Activated naive CD4-positive, alpha-beta T cell (primary cell): Measurements from ENCODE around the gene FNBP1L.

ENCODE experiments used
- DNase-seq, 4 experiments: peaks; one replicate each; lab custom pipeline; 2025; lab: John Stamatoyannopoulos, UW

The FNBP1L gene

GRCh38 chr1:93592551-93592949, 144.6 kb downstream of the FNBP1L start:
- DNase-seq, result no peak

DNA sequence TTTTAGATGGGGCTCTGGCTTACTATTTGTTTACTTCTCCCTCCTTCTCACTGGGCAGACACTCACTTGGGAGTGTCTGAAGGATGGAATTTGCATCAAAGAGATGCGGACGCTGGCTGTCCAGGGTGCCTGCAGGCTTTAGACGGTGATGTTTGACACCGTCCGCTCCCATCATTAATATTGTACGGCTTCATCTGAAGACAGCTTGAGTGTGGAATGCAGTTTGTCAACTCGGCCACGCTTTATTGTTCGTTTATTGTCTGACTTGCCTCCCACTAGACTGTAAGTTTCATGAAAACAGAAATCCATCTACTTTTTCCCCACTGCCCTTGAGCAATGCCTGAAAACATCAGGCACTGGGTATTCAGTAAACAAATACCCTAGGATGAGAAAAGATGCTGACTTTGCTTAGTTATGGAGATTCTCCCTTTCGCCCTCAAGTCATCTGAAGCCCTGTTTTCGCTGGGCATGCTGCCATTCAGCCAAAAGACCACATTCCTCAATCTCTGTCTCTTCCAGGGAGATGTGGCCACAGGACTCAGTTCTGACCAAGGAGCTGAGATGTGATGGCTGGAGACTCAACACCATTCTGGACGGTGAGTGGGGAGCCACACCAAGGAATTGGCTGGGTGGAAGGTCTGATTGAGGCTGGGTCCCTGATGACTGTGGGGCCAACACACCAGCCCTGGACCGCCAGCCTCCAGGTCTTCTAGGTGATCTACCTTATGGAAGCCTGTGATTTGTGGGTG, 146.1 kb downstream of the FNBP1L start:
- no peak for DNase-seq

DNA sequence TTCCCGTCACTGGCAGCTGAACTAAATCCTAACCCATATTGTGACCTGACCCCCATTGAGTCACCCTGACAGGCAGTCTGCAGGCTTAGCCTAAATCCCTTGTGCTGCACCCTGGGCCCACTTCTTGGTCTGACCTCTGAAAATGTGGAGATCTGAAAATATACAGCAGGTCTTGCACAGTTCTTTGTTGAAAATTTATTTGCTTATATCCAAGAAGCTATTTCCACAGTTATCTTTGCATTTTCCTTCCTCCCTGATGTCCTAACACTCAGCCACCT, 146.6 kb downstream of the FNBP1L start:
- DNase-seq, result no peak

DNA sequence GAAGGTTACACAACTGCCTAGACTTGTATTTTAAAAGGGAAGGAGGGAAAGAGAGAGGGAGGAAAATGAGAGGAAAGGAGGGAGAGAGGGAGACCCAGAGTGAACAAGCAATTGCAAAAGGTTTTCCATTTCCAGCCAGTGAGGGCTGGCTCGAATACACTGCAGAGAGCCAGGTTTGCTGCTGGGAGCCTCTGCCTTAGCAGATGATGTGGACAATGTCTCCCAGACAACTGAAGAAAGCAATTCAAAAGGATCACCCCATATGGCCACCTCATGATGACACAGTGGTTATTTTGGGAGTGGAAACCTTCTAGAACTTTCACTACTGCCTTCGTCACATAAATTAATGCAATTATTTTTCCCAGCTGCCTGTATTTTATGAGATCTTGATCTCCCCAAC, 147.3 kb downstream of the FNBP1L start:
- DNase-seq, result no peak

GRCh38 chr1:93595743-93596142, 147.8 kb downstream of the FNBP1L start:
- DNase-seq, result no peak

DNA sequence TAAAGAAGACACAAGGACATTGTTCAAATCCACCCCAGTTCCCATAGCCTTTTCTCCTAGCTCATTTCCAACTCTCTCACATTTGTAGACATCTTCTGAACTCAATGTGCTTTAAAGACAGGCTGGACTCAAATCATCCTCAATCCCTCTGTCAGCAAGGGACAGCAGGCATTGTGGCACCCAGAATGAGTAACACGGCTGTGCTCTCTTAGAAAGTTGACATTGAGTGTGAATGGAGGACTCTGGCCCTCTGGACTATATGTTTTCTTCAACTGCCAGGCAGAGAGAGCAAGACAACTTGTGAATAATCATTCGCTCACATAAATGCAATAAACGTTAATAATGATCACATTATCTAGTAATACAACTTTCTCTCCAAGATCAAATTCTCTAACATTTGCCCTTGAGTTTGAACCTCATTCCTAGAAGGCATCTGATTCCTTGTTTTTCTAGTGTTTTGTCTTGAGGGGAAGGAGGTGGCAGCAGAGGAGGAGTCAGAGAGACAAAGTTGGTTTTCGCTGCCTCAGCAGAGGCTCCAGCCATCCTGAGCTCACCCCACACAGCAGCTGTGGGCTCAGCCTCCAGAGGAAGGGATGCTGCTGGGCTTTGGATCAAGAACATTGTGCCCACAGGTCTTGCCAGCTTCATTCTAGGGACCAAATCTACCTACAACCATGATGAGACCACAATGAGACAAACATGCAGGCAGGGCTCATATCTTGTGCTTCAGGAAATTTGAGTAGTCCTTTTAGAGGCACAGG, 148.6 kb downstream of the FNBP1L start:
- DNase-seq, result no peak

- no peak for DNase-seq
Observed at GRCh38 chr1:93597709-93598108, 149.8 kb downstream of the FNBP1L start.

DNA sequence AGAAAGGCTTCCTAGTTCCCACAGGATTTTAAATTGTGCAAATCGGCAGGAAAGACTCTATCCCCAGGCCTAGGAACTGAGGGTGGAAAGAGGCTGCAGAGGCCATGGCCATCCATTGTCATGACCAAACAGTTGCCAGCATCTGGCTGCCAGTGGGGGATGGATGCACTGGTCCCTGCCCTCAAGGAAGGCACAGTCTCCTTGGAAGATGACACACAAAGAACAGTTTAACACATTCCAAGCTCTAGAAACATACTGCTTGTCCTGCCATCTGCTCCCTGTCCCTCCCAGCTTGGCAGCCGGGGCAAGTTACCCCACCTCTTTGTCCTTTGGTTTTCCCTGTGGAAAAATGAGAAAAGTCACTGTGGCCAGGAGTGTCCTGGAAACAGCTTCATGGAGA, 150.5 kb downstream of the FNBP1L start:
- no peak for DNase-seq

GRCh38 chr1:93598861-93599439, 151.0 kb downstream of the FNBP1L start:
- DNase-seq, result no peak

GRCh38 chr1:93599479-93599878, 151.6 kb downstream of the FNBP1L start:
- DNase-seq, result no peak

DNA sequence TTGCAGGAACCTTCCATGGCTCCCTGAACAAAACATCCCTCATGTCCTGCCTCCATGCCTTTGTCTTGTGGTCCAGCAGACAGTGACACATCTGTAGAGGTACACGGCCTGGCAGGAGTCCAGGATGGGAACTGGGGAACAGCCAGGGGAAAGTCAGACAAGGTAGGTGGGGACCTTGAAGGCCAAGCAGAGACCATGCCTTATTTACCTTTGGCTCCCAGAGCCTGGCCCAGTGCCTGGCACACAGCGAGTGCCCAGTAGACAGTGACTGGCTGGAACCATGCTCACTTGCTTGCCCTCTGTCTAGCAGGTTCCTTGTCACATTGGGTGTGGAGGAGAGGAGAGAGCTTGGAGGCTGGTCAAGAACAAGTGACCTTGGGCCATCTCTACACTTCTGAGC, 152.7 kb downstream of the FNBP1L start:
- DNase-seq, result no peak

GRCh38 chr1:93601686-93602085, 153.8 kb downstream of the FNBP1L start:
- DNase-seq, result no peak

DNA sequence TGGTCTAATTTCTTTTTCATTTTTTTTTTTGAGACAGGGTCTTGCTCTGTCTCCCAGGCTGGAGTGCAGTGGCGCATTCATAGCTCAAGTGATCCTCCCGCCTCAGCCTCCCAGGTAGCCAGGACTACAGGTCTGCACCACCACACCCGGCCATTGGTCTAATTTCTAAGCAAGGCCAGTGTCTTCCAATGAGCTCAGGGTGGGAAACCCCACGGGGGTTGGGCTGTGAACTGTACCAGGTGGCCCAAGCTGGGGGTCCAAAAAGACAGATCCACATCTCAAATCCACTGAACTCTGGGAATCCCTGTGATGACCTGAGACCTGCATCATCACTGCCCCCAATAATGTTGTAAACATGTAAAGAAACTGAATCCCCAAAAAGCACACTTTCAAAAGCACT, 154.2 kb downstream of the FNBP1L start:
- DNase-seq, result no peak

- no peak for DNase-seq
Observed at GRCh38 chr1:93603106-93603505, 155.2 kb downstream of the FNBP1L start.

- DNase-seq, result no peak
Observed at GRCh38 chr1:93603601-93604000, 155.7 kb downstream of the FNBP1L start.
